Neural progenitor cell (in vitro differentiated cells): ENCODE results near the gene PAM.

Experiments used
- CTCF ChIP-seq: fragments of 200-600 bp; sonication (generic); IDR thresholded peaks from 2 replicates; pipeline ENCODE4 v1.5.1; 2017; ENCODE audit warnings: antibody characterized with exemption, mild to moderate bottlenecking
- EZH2 ChIP-seq: fragments of 200-600 bp; sonication (generic); IDR thresholded peaks from 2 replicates; pipeline ENCODE4 v1.6.1; 2017; ENCODE audit warnings: antibody characterized with exemption, mild to moderate bottlenecking, moderate library complexity

GRCh38 chr5:102747386-102748166, 7.5 kb upstream of the PAM start:
- TF ChIP-seq CTCF (no peak), EZH2 (no peak)
